ENCODE results near the gene MAP2.
A peak's percentile ranks its signal among the peaks of the same experiment; 100 is the strongest.

MAP2 gene

GRCh38 chr2:209425471-209426071 lies 1.7 kb downstream of the MAP2 start:
- DNase-seq (ENCODE audit: low read depth): peak; percentile 27

GRCh38 chr2:209426432-209426831 lies 2.6 kb downstream of the MAP2 start:
- no peak for DNase-seq (ENCODE audit: low read depth)

- DNase-seq (ENCODE audit: low read depth): peak; percentile 61
These were observed 7.9 kb downstream of the MAP2 start for GRCh38 chr2:209431701-209432100.

GRCh38 chr2:209441541-209441940 lies 17.7 kb downstream of the MAP2 start:
- no peak for DNase-seq (ENCODE audit: low read depth)

GRCh38 chr2:209442939-209443338 lies 19.1 kb downstream of the MAP2 start:
- DNase-seq (ENCODE audit: low read depth): no peak

- DNase-seq (ENCODE audit: low read depth): no peak
These were observed 21.6 kb downstream of the MAP2 start for GRCh38 chr2:209445485-209445884.

GRCh38 chr2:209451209-209451834 lies 27.5 kb downstream of the MAP2 start:
- no peak for DNase-seq (ENCODE audit: low read depth)

GRCh38 chr2:209456489-209456888 lies 32.6 kb downstream of the MAP2 start:
- DNase-seq (ENCODE audit: low read depth): no peak

- no peak for DNase-seq (ENCODE audit: low read depth)
These were observed 34.4 kb downstream of the MAP2 start for GRCh38 chr2:209458008-209458979.

GRCh38 chr2:209459359-209459758 lies 35.5 kb downstream of the MAP2 start:
- DNase-seq (ENCODE audit: low read depth): no peak

GRCh38 chr2:209460151-209460761 lies 36.4 kb downstream of the MAP2 start:
- no peak for DNase-seq (ENCODE audit: low read depth)

GRCh38 chr2:209463226-209463625 lies 39.4 kb downstream of the MAP2 start:
- DNase-seq (ENCODE audit: low read depth): no peak

GRCh38 chr2:209463835-209464234 lies 40.0 kb downstream of the MAP2 start:
- no peak for DNase-seq (ENCODE audit: low read depth)

GRCh38 chr2:209468846-209469245 lies 45.0 kb downstream of the MAP2 start:
- DNase-seq (ENCODE audit: low read depth): no peak

GRCh38 chr2:209469481-209469880 lies 45.6 kb downstream of the MAP2 start:
- no peak for DNase-seq (ENCODE audit: low read depth)

GRCh38 chr2:209470466-209470865 lies 46.6 kb downstream of the MAP2 start:
- no peak for DNase-seq (ENCODE audit: low read depth)

GRCh38 chr2:209471037-209471436 lies 47.2 kb downstream of the MAP2 start:
- peak; percentile 2 for DNase-seq (ENCODE audit: low read depth)

GRCh38 chr2:209472112-209472832 lies 48.4 kb downstream of the MAP2 start:
- peak; percentile 81 for DNase-seq (ENCODE audit: low read depth)

GRCh38 chr2:209472871-209473270 lies 49.0 kb downstream of the MAP2 start:
- DNase-seq (ENCODE audit: low read depth): peak; percentile 66

GRCh38 chr2:209473930-209474419 lies 50.1 kb downstream of the MAP2 start:
- DNase-seq (ENCODE audit: low read depth): peak; percentile 92

GRCh38 chr2:209474960-209475359 lies 51.1 kb downstream of the MAP2 start:
- no peak for DNase-seq (ENCODE audit: low read depth)

All from fibroblast of gingiva (primary cell).